ENCODE results near the gene HRK.

DNA sequence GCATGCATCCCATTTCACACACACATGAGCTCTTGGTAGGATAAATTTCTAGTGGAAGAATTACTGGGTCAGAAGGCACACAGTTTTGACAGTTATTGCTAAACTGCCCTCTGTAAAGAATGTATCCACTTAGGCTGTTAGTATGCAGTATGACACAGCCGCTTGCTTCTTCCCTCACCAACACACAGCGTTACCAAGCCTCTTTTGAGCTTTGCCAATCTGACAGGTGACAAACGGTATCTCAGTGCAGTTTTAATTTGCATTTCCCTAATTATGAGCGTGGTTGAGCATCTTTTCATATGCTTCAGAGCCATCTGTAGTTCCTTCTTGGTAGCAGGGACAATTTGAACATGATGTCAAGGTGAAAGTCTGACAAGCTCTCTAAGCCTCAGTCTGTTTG lies 42.9 kb downstream of the HRK start:
- TF ChIP-seq, protein P1, sequence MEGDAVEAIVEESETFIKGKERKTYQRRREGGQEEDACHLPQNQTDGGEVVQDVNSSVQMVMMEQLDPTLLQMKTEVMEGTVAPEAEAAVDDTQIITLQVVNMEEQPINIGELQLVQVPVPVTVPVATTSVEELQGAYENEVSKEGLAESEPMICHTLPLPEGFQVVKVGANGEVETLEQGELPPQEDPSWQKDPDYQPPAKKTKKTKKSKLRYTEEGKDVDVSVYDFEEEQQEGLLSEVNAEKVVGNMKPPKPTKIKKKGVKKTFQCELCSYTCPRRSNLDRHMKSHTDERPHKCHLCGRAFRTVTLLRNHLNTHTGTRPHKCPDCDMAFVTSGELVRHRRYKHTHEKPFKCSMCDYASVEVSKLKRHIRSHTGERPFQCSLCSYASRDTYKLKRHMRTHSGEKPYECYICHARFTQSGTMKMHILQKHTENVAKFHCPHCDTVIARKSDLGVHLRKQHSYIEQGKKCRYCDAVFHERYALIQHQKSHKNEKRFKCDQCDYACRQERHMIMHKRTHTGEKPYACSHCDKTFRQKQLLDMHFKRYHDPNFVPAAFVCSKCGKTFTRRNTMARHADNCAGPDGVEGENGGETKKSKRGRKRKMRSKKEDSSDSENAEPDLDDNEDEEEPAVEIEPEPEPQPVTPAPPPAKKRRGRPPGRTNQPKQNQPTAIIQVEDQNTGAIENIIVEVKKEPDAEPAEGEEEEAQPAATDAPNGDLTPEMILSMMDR (conservative IDR thresholded peaks at IDR 0.05), result no peak
- no peak for TF ChIP-seq ZFX (IDR thresholded peaks at IDR 0.05)

Data from C4-2B (cell line).